GM13977 (cell line): ENCODE results near the gene PIGR.

Source experiments
- DNase-seq: peaks from one replicate; pipeline ENCODE4 v3.0.0; 2012; ENCODE audit warnings: low spot score
- in situ Hi-C: fragments of 300-500 bp; cut with MboI; formaldehyde crosslinking; loops from one replicate; pipeline ENCODE4 v1.12.0; 2022; ENCODE audit warnings: low sequenced_read_pairs, low pct_unique_long_range_greater_than_20kb, mixed read lengths, inconsistent platforms; ENCODE audit not compliant: unreplicated experiment
- TF ChIP-seq, protein P1 (sequence below): IDR thresholded peaks from 2 replicates; pipeline ENCODE4 v1.5.1; 2012; ENCODE audit warnings: mild to moderate bottlenecking, control low read depth; ENCODE audit not compliant: insufficient read depth; ENCODE audit errors: extremely low read depth, missing control alignments

Gene PIGR

DNA sequence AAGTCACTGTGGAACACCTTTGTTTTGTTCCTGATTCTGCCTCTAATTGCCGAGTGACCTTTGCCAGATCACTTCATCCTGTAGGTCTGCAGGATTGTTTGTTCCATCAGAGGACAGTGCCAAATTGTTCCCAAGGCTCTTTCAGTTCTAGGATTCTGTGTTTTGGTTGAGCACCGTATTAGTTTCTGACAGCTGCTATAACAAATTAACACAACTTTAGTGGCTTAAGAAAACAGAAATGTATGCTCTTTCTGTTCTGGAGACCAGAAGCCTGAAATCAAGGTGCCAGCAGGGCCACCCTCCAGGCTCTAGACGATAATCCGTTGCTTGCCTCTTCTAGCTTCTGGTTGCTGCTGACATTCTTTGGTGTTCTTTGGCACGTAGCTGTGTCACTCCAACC is 3.4 kb upstream of the PIGR start:
- DNase-seq: no peak
- in situ Hi-C loops: no loop called here
- TF ChIP-seq, protein P1, sequence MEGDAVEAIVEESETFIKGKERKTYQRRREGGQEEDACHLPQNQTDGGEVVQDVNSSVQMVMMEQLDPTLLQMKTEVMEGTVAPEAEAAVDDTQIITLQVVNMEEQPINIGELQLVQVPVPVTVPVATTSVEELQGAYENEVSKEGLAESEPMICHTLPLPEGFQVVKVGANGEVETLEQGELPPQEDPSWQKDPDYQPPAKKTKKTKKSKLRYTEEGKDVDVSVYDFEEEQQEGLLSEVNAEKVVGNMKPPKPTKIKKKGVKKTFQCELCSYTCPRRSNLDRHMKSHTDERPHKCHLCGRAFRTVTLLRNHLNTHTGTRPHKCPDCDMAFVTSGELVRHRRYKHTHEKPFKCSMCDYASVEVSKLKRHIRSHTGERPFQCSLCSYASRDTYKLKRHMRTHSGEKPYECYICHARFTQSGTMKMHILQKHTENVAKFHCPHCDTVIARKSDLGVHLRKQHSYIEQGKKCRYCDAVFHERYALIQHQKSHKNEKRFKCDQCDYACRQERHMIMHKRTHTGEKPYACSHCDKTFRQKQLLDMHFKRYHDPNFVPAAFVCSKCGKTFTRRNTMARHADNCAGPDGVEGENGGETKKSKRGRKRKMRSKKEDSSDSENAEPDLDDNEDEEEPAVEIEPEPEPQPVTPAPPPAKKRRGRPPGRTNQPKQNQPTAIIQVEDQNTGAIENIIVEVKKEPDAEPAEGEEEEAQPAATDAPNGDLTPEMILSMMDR: no peak

DNA sequence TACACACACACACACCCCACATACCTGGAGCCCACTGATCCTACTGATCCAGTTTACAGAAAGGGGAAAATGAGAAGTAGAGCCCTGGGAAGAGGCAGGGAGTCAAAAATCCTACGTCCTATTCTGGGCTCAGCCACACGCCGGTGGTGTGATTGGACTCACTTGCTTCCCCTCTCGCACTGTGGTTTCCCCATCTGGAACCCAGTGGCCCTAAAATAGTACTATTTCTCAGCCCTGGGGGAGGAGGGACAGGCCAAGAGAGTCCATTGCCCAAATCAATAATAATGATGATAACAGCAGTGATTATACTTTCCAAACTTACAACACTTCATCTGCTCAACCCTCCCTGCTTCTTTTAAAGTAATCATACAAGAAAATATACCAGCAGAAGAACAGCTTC is 2.9 kb upstream of the PIGR start:
- TF ChIP-seq, protein P1: no peak
- DNase-seq: no peak
- in situ Hi-C loops: no loop called here

DNA sequence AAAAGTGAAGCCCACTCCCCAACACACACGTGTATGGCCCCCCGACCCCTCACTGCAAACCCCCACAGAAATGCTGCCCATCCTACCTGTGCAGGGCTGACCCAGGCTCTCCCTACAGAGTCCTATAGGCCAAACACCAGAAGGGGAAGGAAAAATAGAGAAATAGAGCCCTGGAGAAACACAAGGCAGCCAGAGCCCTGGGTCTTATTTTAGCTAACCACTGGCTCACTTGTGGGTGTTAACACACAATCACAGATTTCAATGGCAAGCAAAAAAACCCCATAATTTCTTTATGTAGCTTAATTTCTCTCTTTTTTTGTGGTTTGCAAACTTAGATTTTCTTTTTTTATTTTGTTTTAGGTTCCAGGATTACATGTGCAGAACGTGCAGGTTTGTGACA is 989 bp upstream of the PIGR start:
- DNase-seq: no peak
- TF ChIP-seq, protein P1: no peak
- in situ Hi-C loops: no loop called here

DNA sequence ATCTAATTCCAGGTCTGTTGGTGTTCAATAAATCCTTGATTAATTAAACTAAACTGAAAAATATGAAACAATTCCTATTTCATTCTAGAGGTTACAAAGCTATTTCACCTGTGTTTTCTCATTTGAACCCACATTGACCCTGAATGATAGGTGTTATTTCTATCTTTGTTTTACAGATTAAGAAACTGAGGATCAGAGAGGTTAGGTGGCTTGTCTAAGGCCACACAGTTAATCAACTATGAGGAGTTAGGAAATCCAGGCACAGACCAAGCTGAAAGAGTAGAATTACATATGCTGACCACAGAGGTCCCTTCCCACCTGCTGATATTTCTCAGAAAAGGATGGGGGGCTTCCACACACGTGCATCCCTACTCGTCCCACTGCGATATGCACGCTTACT is 487 bp downstream of the PIGR start:
- in situ Hi-C loops: no loop called here
- DNase-seq: no peak
- TF ChIP-seq, protein P1: no peak

DNA sequence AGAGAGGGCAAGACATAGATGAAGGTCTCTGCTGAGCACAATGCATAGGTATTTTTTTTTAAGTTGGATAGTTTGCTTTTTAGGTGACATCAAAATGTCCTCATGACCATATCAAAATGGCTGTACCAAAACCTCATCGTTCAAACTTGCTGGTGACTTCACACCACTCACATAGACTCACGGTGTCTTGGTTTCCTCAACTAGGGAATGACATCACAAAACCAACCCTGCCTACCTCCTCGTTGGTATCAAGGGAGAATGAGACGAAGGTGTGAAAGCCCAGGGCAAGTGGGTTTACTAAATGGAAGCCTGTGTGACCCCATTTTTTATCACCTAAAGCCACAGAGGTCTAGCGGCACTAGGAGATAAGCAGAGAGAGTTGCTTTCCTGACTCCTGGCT is 1.6 kb downstream of the PIGR start:
- in situ Hi-C loops: no loop called here
- TF ChIP-seq, protein P1: no peak
- no peak for DNase-seq

DNA sequence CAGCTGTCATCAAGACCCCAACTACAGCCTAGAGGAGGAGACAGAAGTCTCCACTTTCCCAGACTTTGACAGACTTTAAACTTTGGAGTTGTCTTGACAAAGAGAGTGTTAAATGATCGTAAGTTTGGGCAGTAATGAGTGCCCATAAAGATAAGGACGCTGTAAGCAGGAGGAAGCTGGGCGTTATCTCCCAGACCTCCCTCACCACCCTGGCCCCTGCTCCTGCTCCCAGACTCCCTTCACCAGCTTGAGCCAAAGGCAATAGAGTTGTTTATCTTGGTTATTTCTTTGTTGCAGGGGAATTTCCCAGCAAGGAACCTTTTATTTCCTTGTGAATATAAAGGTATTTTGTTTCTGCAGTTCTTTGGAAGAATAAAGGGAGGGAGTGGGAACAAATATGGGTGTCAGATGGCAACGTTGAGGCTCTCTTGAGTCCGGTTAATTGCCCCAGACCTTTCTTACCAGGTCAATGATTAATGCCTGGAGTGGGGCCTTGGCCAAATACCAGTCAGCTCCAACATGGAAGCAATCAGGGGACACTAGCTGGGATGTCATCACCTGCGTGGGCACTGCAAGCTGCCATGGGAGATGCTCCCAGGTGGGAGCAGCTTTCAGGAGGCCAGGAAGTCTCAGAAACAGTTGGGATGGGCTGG is 4.4 kb downstream of the PIGR start:
- DNase-seq: no peak
- in situ Hi-C loops: no loop called here
- TF ChIP-seq, protein P1: no peak

DNA sequence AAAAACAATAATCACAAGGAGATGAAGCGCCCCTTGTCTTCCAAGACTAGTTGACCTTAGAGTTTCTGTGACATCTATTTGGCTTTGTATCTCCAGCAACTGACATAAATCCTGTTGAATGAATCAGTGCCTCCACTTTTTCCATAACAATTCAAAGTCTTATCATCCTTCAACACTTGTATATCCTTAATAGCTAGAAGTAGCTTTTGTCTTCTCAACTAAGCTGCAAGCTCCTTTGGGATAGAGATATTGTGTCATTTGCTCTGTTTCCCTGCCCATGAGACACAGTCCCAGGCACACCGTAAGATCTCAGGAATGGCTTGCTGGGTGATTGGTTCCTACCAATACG is 5.7 kb downstream of the PIGR start:
- no peak for DNase-seq
- in situ Hi-C loops: no loop called here
- TF ChIP-seq, protein P1: no peak
